GM21723 (cell line): ENCODE data around the gene HPS5.
"Not testable (repeated sequence)": the region's sequence is repeated elsewhere in the genome, so short reads cannot be mapped to it uniquely, and the experiment has no call there.

Source experiments
- ATAC-seq: cut with Tn5 transposase; IDR thresholded peaks from one replicate; pipeline ENCODE4 v1.9.1; 2021; ENCODE audit warnings: mild to moderate bottlenecking, moderate library complexity; ENCODE audit not compliant: unreplicated experiment

HPS5 gene, protein sequence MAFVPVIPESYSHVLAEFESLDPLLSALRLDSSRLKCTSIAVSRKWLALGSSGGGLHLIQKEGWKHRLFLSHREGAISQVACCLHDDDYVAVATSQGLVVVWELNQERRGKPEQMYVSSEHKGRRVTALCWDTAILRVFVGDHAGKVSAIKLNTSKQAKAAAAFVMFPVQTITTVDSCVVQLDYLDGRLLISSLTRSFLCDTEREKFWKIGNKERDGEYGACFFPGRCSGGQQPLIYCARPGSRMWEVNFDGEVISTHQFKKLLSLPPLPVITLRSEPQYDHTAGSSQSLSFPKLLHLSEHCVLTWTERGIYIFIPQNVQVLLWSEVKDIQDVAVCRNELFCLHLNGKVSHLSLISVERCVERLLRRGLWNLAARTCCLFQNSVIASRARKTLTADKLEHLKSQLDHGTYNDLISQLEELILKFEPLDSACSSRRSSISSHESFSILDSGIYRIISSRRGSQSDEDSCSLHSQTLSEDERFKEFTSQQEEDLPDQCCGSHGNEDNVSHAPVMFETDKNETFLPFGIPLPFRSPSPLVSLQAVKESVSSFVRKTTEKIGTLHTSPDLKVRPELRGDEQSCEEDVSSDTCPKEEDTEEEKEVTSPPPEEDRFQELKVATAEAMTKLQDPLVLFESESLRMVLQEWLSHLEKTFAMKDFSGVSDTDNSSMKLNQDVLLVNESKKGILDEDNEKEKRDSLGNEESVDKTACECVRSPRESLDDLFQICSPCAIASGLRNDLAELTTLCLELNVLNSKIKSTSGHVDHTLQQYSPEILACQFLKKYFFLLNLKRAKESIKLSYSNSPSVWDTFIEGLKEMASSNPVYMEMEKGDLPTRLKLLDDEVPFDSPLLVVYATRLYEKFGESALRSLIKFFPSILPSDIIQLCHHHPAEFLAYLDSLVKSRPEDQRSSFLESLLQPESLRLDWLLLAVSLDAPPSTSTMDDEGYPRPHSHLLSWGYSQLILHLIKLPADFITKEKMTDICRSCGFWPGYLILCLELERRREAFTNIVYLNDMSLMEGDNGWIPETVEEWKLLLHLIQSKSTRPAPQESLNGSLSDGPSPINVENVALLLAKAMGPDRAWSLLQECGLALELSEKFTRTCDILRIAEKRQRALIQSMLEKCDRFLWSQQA

GRCh38 chr11:18321969-18322711 lies at the start of gene HPS5, which contains the start of gene GTF2H1:
Gene HPS5 (minus strand): TSS chr11:18322140. CDS start chr11:18317858, 4,282 bp downstream.
Gene GTF2H1 (plus strand): TSS chr11:18322567. CDS start chr11:18333075, 10,508 bp downstream.
- peak; percentile 91 for ATAC-seq

- no peak for ATAC-seq
Measured at GRCh38 chr11:18371279-18371678, 49.3 kb upstream of the HPS5 start.

DNA sequence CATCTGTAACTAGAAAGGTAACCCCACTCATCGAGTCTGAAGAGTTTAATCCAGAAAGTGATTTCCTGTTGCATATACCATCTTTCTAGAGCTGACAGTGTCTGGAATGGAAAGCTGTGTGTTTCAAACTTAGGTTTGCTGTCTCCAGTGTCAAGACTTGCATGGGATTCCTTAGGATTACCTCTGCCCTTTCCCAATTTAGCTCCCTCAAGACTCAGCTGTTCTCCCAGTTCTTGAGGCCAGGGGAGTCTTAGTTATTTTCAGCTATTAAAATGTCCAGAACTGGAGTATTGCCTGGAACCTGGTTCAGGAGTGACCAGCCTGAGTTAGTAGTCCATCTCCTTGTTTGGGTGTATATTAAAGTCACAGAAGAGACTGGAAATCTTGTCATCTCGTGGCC lies 47.5 kb upstream of the HPS5 start:
- ATAC-seq, result no peak

DNA sequence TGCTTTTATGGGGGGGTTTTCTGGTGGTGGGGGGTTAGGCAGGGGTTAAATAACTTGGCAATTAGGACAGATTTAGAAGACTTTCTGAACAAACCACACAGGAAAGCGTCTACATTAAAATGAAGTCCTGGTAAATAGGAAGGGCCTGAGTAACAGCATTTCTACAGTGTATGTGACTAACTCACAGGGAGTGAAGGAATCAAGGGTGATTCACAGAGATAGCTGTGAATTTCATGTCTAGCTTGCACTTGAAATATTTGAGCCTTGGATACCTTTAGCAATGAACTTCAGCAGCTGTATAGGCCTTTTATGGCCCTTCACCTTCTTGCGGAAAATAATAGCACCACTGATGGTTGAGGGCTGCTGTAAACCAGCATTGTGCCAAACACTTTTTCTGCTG lies 46.3 kb upstream of the HPS5 start:
- no peak for ATAC-seq

GRCh38 chr11:18367431-18367830 lies 45.5 kb upstream of the HPS5 start:
- no peak for ATAC-seq

GRCh38 chr11:18366286-18366685 lies 44.3 kb upstream of the HPS5 start:
- ATAC-seq, result no peak

- ATAC-seq, result no peak
Measured at GRCh38 chr11:18365741-18366140, 43.8 kb upstream of the HPS5 start.

GRCh38 chr11:18364495-18365073 lies 42.6 kb upstream of the HPS5 start:
- ATAC-seq, result no peak

DNA sequence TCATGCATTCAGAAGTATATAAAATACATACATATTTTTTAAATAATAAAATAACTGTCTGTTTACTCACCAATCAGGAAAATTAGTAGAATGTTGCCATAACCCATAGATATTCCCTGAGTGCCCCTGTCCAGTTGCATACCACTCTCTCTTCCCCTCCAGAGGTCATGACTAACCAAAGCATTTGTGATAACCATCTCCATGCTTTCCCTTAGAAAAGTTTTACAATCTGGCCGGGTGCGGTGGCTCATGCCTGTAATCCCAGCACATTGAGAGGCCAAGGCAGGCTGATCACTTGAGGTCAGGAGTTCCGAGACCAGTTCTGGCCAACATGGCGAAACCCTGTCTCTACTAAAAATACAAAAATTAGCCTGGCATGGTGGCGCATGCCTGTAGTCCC lies 39.2 kb upstream of the HPS5 start:
- ATAC-seq, result no peak

GRCh38 chr11:18358646-18359045 lies 36.7 kb upstream of the HPS5 start:
- no peak for ATAC-seq

- no peak for ATAC-seq
Measured at GRCh38 chr11:18352581-18352980, 30.6 kb upstream of the HPS5 start.

GRCh38 chr11:18347471-18348125 lies 25.7 kb upstream of the HPS5 start:
- no peak for ATAC-seq

- ATAC-seq, result no peak
Measured at GRCh38 chr11:18332891-18333290, 11.0 kb upstream of the HPS5 start.

GRCh38 chr11:18332302-18332701 lies 10.4 kb upstream of the HPS5 start:
- no peak for ATAC-seq

- ATAC-seq, result no peak
Measured at GRCh38 chr11:18330921-18331320, 9.0 kb upstream of the HPS5 start.

GRCh38 chr11:18329196-18329870 lies 7.4 kb upstream of the HPS5 start:
- ATAC-seq, result peak; percentile 63

DNA sequence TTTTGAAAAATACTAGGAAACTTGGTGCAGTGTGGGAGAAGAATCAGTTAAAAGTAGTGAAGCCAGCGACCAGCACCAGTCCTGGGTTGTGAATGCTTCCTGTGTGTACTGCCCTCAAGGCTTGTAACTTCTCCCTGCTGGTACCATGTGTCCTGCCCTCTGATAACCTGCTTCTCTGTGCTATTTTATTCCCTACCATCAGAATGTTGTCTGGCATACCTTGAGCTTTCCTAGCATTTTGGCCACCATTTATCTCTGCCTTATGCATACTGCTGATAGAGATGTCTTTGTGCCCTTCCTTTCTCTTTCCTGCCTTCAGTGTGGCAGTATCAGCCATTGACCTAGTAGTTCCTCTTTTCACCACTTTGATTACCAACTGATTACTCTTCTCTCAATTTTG lies 2.4 kb upstream of the HPS5 start:
- ATAC-seq, result no peak

DNA sequence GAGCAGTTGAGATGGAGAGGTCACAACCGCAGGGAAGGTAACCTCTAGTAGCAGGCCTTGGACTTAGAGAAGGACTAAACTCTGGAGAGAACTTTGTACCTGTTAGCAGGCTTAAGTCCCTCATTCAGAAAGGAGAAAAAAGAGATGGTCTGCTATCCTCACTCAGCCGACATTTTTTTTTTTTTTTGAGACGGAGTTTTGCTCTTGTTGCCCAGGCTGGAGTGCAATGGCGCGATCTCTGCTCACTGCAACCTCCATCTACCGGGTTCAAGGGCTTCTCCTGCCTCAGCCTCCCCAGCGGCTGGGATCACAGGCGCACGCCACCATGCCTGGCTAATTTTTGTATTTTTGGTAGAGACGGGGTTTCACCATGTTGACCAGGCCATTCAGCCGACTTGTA lies 1.9 kb upstream of the HPS5 start:
- ATAC-seq, result not testable (repeated sequence)
